ENCODE data around the gene COQ3. TPM values are rescaled to one million over a fixed set of nuclear protein-coding genes. Genes with fewer than 3 reads are reported as not detected.

COQ3 gene
- total RNA-seq, 2 experiments from 2014 or later = 1.8 to 2.2 TPM

- Mint-ChIP-seq H3K4me1 (ENCODE audit: low read depth) (peaks cover 5% of the 10 kb centered on the region), H3K27me3 (peaks cover 86% of the 10 kb centered on the region), H3K9me3 (no peaks in the 10 kb centered on the region), H3K27ac (no peak overlapping the region), H3K36me3 (ENCODE audit: low read depth) (no peaks in the 10 kb centered on the region), H3K4me3 (no peak overlapping the region)
- no peak overlapping the region for H3K4me3 ChIP-seq (ENCODE audit: low read length)
- ChIA-PET POLR2A (no interaction called here), CTCF (no interaction called here)
- intact Hi-C loops (cut with DNase I, micrococcal nuclease) = no loop called here
- H3K27ac ChIP-seq (ENCODE audit: low read depth in 1 of 2, low read length in 2 of 2) = no peak overlapping the region
- H3K27me3 ChIP-seq (ENCODE audit: control insufficient read depth in 1 of 2, insufficient read depth in 2 of 2, low read length in 2 of 2) = peaks cover 41 to 51% of the 10 kb centered on the region in 2 experiments
- TF ChIP-seq CTCF (IDR thresholded peaks at IDR 0.05) = no peak
- no peak for ATAC-seq (ENCODE audit: poor library complexity)
- peaks cover 6% of the 10 kb centered on the region for H3K4me1 ChIP-seq (ENCODE audit: insufficient read depth, low read length)
- no peak for DNase-seq
- no peaks in the 10 kb centered on the region for H3K9me3 ChIP-seq (ENCODE audit: control insufficient read depth in 1 of 2, insufficient read depth in 1 of 2, low read length in 2 of 2)
- no peaks in the 10 kb centered on the region for H3K36me3 ChIP-seq (ENCODE audit: insufficient read depth, low read length)
Measured at GRCh38 chr6:99350573-99350972, 43.4 kb downstream of the COQ3 start.

GRCh38 chr6:99349171-99350141 lies 44.5 kb downstream of the COQ3 start, which contains the start of gene FAXC:
TSS of gene FAXC (minus strand) at chr6:99349674. CDS start at chr6:99349372, 302 bp downstream.
- ATAC-seq (ENCODE audit: poor library complexity) (no peak), DNase-seq (no peak)
- Histone ChIP-seq H3K9me3 (ENCODE audit: control insufficient read depth in 1 of 2, insufficient read depth in 1 of 2, low read length in 2 of 2) (no peaks in the 10 kb centered on the region), H3K27me3 (ENCODE audit: control insufficient read depth in 1 of 2, insufficient read depth in 2 of 2, low read length in 2 of 2) (peaks cover 41 to 51% of the 10 kb centered on the region in 2 experiments), H3K4me1 (ENCODE audit: insufficient read depth, low read length) (peaks cover 6% of the 10 kb centered on the region), H3K4me3 (ENCODE audit: low read length) (no peak within 1 kb of the TSS), H3K27ac (ENCODE audit: low read depth in 1 of 2, low read length in 2 of 2) (no peak within 1 kb of the TSS), H3K36me3 (ENCODE audit: insufficient read depth, low read length) (no peaks in the 10 kb centered on the region)
- Mint-ChIP-seq H3K4me3 (no peak within 1 kb of the TSS), H3K27ac (no peak within 1 kb of the TSS), H3K27me3 (peaks cover 83% of the 10 kb centered on the region), H3K4me1 (ENCODE audit: low read depth) (peaks cover 5% of the 10 kb centered on the region), H3K36me3 (ENCODE audit: low read depth) (no peaks in the 10 kb centered on the region), H3K9me3 (no peaks in the 10 kb centered on the region)
- ChIA-PET CTCF (no interaction called here), POLR2A (no interaction called here)
- intact Hi-C loops (cut with DNase I, micrococcal nuclease) = no loop called here
- TF ChIP-seq CTCF (IDR thresholded peaks at IDR 0.05) = no peak

GRCh38 chr6:99348288-99349170 lies 45.5 kb downstream of the COQ3 start:
- no peaks in the 10 kb centered on the region for H3K9me3 ChIP-seq (ENCODE audit: control insufficient read depth in 1 of 2, insufficient read depth in 1 of 2, low read length in 2 of 2)
- intact Hi-C loops (cut with DNase I, micrococcal nuclease) = no loop called here
- H3K9me3 Mint-ChIP-seq = no peaks in the 10 kb centered on the region
- CTCF ChIA-PET = no interaction called here
- H3K27me3 Mint-ChIP-seq = peaks cover 86% of the 10 kb centered on the region
- TF ChIP-seq CTCF (IDR thresholded peaks at IDR 0.05) = no peak
- H3K36me3 ChIP-seq (ENCODE audit: insufficient read depth, low read length) = no peaks in the 10 kb centered on the region
- H3K4me3 Mint-ChIP-seq = no peak overlapping the region
- H3K36me3 Mint-ChIP-seq (ENCODE audit: low read depth) = no peaks in the 10 kb centered on the region
- H3K4me1 Mint-ChIP-seq (ENCODE audit: low read depth) = peaks cover 5% of the 10 kb centered on the region
- peaks cover 6% of the 10 kb centered on the region for H3K4me1 ChIP-seq (ENCODE audit: insufficient read depth, low read length)
- POLR2A ChIA-PET = no interaction called here
- ATAC-seq (ENCODE audit: poor library complexity) (no peak), DNase-seq (no peak)
- H3K4me3 ChIP-seq (ENCODE audit: low read length) = no peak overlapping the region
- H3K27ac ChIP-seq (ENCODE audit: low read depth in 1 of 2, low read length in 2 of 2) = no peak overlapping the region
- no peak overlapping the region for H3K27ac Mint-ChIP-seq
- H3K27me3 ChIP-seq (ENCODE audit: control insufficient read depth in 1 of 2, insufficient read depth in 2 of 2, low read length in 2 of 2) = peaks cover 46 to 51% of the 10 kb centered on the region in 2 experiments
